Stimulated activated naive CD4-positive, alpha-beta T cell (primary cell): ENCODE measurements around the gene E2F1.
"Not testable (repeated sequence)": the region's sequence is repeated elsewhere in the genome, so short reads cannot be mapped to it uniquely, and the experiment has no call there.

Source experiments
- DNase-seq, 6 experiments: peaks; one replicate each; lab custom pipeline; 2025; lab: John Stamatoyannopoulos, UW

The E2F1 gene

DNA sequence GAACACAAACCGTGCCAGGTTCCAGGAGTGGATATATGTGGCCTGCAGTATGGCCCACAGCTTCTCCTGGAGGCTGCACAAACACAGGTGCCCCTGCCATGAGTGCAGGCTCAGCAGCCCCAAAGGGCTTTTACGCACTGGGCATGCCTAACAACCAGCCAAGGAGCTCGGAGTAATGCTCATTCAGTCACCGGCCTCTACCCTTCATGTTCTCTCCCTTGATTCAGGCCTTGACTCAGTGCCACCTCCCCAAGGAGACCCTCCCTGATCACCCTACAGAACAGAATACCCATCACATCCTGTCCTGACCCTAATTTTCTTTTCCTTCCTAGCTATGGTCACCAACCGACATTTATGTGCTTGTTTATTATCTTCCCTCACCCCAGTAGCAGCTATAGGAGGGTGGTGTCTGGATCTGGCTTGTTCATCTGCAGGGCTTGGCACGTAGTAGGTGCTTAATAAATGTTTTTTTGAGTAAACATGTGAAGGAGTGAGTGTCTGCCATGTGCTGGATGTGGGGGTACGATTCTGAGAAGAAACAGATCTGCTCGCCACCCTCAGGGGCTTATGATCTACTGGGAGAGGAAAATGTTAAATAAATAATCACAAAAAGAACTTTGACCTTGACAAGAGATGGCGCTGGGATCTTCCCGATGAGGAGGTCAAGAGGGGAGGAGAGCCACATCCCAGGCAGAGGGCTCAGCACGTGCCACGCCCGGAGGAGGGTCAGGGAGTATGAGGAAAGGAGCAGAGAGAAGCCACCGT is 24.7 kb upstream of the E2F1 start:
- DNase-seq, result no peak

DNA sequence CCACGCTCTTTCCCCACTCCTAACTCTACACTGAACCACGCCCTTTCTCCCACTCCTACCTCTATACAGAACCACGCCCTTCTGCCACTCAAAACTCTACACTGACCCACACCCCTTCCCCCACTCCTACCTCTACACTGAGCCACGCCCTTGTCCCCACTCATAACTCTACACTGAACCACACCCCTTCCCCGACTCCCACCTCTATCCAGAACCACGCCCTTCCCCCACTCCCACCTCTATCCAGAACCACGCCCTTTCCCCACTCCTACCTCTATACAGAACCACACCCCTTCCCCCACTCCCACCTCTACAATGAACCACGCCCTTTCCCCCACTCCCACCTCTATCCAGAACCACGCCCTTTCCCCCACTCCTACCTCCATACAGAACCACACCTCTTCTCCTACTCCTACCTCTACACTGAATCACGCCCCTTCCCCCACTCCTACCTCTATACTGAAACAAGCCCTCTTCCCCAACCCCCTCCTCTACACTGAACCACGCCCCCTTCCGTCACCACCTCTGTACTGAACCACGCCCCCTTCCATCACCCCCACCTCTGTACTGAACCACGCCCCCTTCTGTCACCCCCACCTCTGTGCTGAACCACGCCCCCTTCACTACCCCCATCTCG is 23.8 kb upstream of the E2F1 start:
- DNase-seq, result no peak

DNA sequence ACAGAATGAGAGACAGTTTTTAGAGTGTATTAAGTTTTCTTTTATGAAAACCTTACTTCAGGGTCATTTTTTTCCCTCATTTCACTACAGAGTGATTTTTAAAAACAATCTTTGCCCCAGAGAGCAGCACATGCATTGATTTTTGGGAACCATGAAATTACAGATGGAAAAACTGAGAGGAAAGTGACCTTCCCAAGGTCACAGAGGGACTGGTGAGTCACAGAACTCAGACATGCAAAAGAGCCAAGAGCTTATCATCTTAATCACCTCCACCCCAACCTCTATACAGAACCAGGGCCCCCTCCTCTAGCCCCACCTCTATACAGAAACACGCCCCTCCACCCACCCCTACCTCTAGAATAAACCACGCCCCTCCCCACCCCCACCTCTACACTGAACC is 23.2 kb upstream of the E2F1 start:
- DNase-seq, result no peak

DNA sequence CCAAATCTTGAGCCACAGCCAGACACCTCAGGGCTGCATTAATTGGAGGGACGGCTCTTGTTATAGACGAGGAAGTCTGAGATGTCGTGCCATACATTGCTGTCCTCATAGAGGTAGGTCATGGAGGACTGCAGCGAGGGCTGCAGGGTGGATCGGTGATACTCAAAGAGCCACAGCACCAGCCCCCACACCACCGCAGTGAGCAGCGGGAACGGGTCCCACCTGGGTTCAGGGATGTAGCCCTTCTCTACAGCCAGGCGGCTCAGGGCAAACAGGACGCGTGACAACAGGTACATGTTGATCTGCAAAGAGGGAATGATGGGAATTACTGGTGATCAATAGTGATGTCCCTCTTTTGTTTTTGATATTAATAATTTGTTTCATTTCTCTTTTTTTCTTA is 21.5 kb upstream of the E2F1 start:
- DNase-seq, result no peak

DNA sequence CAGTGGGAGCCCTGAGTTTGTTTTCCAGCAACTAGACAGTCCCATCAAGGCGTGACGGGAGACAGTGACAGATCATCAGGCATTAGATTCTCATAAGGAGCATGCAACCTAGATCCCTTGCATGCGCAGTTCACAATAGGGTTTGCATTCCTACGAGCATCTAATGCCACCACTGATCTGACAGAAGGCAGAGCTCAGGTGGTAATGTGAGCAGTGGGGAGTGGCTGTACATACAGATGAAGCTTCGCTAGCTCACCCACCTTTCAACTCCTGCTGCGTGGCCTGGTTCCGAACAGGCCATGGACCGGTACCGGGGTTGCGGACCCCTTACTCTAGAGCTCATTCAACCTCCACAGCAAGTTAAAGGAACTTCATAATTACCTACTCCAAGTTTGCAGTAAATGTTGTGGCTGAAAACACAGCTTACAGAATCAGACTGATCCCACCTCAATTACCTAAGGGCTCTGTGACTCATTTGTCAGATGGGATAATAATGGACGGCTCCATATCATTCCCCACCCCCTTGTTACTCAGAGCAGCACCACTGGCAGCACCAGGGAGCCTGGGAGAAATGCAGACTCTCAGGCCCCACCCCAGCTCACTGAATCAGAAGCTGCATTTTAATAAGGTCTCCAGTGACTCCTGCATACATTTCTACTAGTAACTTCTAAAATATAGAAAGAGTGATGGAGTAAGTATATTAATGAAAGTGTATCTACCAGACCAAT is 18.2 kb upstream of the E2F1 start:
- DNase-seq, result no peak

DNA sequence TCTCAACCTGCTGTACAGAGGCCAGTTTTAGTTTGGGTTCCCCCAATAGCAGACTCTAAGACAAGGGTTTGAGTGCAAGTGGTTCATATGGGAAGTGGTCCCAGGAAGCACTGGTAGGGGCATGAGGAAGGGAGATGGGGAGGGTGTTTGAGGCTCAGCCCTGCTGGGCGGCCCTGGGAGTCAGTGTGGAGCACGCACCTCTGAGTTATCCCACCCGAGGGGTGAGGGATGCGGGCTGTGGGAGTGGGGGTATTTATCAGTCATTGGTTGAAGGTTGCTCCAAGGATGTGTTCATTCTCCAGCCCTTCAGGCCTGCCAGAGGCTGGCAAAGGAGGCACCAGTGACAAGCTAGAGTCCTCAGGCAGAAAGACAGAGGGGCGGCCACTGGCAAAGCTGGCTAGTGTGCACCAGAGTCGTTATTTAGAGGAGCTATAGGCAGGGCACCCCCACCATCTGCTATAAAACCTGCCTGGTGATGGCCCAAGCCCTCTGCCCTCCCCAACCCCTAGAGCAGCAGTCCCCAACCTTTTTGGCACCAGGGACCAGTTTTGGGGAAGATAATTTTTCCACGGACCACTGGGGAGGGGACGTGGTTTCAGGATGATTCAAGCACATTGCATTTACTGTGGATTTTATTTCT is 17.4 kb upstream of the E2F1 start:
- no peak for DNase-seq

DNA sequence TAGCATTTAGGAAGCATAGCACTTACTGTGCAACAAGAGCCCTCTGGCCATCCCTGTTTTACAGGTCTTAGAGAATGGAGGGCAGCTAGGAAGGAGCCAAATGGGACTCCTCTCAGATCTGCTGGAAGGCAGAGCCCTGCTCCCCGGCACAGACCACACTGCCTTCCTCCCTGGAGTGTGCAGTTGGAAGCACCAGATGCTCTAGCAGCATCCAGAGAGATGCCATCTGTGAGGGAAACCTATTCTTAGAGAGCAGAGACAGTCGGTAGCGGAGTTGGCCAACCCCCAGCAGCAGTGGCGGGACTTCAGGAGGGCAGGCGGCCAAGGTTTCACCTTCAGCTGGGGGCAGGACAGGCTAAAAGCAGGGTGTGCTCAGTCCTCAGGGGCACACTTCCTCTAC is 16.7 kb upstream of the E2F1 start:
- DNase-seq, result no peak

DNA sequence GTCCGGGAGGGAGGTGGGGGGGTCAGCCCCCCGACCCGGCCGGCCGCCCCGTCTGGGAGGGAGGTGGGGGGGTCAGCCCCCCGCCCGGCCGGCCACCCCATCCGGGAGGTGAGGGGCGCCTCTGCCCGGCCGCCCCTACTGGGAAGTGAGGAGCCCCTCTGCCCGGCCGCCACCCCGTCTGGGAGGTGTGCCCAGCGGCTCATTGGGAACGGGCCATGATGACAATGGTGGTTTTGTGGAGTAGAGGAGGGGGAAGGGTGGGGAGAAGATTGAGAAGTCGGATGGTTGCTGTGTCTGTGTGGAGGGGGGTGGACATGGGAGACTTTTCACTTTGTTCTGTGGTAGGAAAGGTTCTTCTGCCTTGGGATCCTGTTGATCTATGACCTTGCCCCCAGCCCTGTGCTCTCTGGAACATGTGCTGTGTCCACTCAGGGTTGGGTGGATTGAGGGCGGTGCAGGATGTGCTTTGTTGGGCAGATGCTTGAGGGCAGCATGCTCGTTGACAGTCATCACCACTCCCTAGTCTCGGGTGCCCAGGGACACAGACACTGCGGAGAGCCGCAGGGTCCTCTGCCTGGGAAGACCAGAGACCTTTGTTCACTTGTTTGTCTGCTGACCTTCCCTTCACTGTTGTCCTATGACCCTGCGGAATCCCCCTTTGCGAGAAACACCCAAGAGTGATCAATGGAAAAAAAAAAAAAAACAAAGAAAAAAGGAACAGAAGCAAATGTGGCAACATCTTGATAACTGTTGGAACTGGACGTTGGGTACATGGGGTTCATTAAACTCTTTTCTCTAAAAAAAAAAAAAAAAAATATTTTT is 15.7 kb upstream of the E2F1 start:
- DNase-seq, result no peak

DNA sequence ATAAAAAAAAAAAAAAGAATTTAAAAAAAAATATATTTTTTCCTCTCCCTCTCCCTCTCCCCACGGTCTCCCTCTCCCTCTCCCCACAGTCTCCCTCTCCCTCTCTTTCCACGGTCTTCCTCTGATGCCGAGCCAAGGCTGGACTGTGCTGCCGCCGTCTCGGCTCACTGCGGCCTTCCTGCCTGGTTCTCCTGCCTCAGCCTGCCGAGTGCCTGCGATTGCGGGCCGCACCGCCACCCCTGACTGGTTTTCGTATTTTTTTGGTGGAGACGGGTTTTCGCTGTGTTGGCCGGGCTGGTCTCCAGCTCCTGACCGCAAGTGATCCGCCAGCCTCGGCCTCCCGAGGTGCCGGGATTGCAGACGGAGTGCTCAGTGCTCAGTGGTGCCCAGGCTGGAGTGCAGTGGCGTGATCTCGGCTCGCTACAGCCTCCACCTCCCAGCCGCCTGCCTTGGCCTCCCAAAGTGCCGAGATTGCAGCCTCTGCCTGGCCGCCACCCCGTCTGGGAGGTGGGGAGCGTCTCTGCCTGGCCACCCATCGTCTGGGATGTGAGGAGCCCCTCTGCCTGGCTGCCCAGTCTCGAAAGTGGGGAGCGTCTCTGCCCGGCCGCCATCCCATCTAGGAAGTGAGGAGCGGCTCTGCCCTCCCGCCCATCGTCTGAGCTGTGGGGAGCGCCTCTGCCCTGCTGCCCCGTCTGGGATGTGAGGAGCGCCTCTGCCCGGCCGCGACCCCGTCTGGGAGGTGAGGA is 14.7 kb upstream of the E2F1 start:
- not testable (repeated sequence) for DNase-seq

DNA sequence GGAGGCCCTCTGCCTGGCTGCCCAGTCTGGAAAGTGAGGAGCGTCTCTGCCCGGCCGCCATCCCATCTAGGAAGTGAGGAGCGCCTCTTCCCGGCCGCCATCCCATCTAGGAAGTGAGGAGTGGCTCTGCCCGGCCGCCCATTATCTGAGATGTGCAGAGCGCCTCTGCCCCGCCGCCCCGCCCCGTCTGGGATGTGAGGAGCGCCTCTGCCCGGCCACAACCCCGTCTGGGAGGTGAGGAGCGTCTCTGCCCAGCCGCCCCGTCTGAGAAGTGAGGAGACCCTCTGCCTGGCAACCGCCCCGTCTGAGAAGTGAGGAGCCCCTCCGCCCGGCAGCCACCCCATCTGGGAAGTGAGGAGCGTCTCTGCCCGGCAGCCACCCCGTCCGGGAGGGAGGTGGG is 12.8 kb upstream of the E2F1 start:
- not testable (repeated sequence) for DNase-seq

DNA sequence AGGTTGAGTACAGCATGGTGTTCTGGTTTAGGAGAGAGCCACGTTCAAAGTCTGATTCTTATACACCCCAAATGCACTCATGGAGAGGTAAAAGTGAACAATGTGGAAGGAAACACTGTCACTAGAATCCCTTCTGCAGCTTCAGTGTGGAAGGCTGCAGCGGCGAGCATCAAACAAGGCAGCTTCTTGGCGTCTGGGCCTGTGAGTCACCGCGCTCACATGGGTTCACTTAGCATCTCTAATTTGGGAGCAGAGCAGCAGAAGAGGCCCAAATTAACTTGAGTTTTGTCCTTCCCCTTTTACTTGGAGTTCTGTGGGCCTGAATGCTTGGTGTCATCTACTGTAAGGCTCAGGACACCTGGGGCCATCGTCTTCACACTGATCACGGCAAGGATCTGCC is 10.9 kb upstream of the E2F1 start:
- no peak for DNase-seq

DNA sequence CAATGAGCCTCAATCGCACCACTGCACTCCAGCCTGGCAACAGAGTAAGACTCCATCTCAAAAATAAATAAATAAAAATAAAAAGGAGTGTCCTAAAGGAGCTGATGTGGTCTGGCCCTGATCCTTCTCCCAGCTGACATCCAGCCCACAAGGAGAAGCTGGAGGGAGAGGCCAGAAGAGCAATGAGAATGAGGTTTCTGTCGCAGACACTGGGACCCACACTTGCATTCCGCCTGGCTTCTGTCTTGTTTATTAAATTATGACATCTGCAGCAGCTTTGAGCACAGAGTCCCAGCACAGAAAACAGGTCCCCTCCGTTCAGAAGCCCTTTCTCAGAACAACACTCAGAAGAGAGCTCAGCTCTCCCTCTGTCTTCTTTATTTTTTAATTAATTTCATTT is 10.3 kb upstream of the E2F1 start:
- no peak for DNase-seq

DNA sequence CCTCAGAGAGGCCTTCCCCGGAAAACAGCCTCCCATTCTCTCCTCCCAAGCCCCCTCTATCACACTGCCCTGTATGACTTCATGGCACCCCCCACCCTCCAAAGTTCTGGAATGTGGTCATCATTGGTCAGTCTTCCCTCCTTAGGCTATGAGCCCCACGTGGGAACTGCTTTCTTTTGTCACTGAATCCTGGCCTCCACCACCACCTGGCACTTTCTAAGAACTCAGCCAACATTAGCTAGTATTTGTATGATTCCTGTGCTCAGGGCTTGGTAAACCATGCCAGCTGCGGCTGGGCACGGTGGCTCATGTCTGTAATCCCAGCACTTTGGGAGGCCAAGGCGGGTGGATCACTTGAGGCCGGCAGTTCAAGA is 8.4 kb upstream of the E2F1 start:
- no peak for DNase-seq

DNA sequence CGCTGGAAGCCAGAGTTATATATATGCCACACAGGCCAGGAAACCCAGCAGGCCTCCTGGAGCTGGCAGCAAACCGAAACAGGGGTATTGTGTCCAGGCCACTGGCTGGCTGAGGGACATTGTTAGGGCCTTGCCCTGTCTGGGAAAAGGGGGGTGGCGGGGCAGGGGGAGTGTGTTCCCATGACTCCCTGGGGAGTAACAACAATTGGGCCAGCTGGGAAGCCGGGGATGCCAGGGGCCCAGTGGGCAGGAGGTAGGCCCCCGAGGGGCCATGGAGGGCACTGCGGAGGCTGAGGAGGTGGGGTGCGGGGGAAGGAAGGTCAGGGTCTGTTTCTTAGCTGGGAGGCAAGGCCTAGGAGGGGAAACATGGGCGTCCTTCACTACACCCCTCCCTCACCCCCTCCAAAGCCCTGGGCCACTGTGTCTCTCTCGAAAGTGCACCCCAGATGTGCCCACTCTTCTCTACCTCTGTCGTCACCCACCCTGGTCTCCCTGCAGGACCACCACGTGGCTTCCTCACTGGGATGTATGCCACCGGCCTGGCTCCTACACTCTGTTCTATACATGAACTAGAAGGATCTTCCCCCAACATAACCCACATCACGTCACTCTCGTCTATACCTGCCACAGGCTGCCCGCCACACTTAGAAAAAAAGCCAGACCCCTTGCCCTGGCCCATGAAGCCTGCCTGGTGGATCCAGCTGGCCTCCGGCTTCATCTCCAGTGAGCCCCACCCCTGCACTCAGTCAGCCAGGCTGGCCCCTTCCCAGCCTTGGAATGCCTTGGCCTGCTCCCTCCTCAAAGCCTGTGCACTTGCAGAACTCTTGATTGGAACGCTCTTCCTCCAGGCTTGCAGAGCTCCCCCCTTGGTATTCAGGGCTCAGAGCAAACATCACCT is 7.8 kb upstream of the E2F1 start:
- DNase-seq, result no peak

DNA sequence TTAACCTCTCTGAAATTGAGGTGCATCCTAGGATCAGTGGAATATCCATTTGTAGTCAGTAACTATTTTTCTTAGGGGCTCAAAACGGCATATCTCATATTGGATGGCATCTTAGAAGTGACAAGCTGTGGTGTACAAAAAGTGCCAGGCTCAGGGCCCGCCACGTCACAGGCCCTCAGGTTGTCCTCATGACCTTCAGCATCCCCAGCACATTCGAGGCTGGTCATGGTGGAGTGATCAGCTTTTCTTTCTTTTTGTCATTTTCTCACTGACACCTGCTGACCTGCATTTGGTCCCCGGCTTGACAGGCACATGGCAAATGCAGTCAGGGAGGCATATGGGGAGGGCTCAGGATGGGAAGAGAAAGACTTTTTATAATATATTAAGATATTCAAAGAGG is 7.1 kb upstream of the E2F1 start:
- no peak for DNase-seq

DNA sequence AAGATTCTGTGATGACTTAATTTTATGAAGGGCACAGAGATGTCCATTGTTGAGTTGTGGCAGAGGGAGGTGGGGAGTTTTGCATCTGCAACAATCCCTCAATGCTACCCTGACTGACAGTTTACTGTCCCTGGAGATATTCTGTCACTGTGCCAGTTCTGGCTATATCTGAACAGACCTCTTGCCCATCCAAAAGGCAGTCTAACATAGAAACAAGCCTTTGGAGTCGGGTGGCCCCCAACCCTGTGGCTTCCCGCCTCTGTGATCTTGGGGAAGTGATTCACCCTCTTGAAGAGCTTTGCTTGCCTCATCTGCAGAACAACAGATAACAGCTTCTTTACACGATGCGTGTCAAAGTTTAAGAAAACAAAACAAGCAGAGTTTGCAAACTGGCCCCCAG is 3.8 kb upstream of the E2F1 start:
- DNase-seq, result peak in 4 of 6 experiments; percentile 4 to 33 (median 8)

DNA sequence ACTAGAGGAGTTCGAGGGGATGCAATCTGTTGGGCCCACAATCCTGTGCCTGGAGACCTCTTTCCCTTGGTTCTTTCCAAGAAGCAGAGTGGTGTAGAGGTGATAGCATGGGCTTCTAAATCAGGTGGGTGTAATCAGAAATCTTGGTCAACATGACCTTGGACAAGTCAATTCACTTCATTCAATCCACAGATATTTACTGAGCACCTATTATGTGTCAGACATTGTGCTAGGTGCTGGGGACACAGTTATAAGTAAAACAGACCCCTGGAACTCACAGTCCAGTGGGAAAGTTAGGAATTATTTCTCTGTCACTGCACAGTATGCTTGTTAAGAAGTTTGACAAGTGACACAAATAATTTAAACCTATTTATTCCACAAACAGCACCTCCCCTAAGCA is 3.3 kb upstream of the E2F1 start:
- no peak for DNase-seq

DNA sequence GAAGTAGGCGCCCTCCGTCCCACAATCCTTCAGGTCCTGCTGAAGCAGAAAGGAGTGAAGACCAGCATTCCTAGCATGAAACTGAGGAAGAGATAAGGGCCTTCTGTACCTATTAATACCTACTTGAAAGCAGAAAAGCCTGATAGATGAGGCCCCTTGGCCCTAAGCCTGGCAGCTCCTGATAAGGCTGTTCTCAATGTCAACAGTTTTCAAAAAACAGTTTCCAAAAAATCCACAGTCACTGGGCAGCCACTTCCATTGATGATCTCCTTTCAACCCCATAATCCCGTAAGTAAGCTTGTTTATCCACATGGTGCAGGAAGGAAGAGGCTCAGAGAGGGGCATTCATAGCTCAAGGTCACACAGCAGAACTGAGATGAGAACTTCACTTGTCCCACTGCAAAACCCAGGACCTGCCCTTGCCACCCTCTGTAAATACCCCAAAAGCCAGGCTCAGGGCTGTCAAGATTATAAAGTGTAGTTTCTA is 2.8 kb upstream of the E2F1 start:
- DNase-seq, result no peak

DNA sequence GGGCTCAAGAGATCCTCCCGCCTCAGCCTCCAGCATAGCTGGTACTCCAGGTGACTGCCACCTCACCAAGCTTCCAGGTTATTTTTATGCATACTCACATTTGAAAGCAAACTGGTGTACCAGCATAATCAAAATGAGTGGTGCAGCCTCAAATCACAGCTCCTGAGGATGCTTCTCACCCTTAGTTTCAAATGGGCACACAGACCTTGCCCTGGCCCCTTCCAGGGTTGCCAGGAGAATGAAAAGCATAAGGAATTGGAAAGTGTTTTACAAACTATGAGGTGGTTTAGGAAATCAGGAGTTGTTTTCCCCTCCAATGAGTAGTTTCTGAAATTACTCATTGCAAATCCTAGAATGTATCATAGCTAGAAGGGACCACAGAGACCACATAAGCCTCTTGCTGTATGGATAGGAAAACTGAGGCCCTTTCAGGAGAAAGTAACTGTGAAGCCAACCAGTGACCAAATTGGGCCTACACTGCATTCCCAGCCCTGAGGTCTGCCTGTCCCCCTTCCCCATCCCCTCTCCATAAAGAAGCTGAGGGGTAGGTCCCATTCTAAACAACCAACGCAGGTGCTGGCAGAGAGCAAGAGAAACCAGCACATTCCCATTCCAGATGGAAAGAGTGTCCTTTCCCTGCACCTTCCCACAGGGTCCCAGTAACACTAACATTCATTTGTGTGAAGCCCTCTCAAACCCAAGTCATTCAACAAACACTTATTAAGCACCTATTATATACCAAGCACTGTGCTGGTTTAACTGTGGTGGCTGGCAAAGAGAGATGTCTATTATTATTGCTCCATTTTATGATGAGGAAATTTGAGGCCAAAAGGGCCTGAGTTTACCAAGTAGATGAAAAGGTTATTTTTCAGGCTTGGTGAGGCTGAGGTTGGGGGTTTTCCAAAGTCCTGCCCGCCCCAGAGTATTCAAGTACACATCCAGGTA is 2.1 kb upstream of the E2F1 start:
- no peak for DNase-seq
